Measurements from ENCODE around the gene ADGRF5. TPM values are rescaled to one million over a fixed set of nuclear protein-coding genes. Genes with fewer than 3 reads are reported as not detected.

ADGRF5 gene
- total and polyA plus RNA-seq, 2 donors (not counting 3 experiments of a cell fraction or from before 2014, with no cell fraction given), result 26.3 to 50.0 TPM

GRCh38 chr6:46954837-46955451, 33.2 kb upstream of the ADGRF5 start:
- no peaks in the 10 kb centered on the region for H3K9me1 ChIP-seq (replicated peaks; ENCODE audit: control insufficient read depth, extremely low read depth, insufficient read depth, low read length)
- no peaks in the 10 kb centered on the region for H3K9me3 ChIP-seq (replicated peaks; ENCODE audit: control insufficient read depth, insufficient read depth, low read length)
- no peaks in the 10 kb centered on the region for H3K79me2 ChIP-seq (ENCODE audit: control insufficient read depth, insufficient read depth, low read length)
- POLR2A ChIA-PET, result no interaction called here
- no peak overlapping the region for H3K9ac ChIP-seq (replicated peaks; ENCODE audit: extremely low read depth, insufficient read depth, low read length)
- peak overlapping the region; percentile 21 for H3K4me2 ChIP-seq (ENCODE audit: insufficient read depth, low read length)
- dilution Hi-C loops (cut with MboI; ENCODE audit: extremely low pct_ligation_motif_present, low sequenced_read_pairs), result no loop called here
- DNase-seq (ENCODE audit: low read depth, low spot score) (peak; percentile 65), FAIRE-seq (peak; percentile 91)
- H3K27me3 ChIP-seq (ENCODE audit: control insufficient read depth in 2 of 2, insufficient read depth in 2 of 2, low read length in 2 of 2), result no peaks in the 10 kb centered on the region
- BruUV-seq (replicated peaks), result TSS peak; percentile 54
- H4K20me1 ChIP-seq (replicated peaks; ENCODE audit: control insufficient read depth, extremely low read depth, insufficient read depth, low read length), result no peaks in the 10 kb centered on the region
- TF ChIP-seq MYC (IDR thresholded peaks at IDR 0.05; ENCODE audit: low read depth, low read length) (no peak), MAX (IDR thresholded peaks at IDR 0.05; ENCODE audit: insufficient read depth, insufficient read length) (no peak), CTCF (IDR thresholded peaks at IDR 0.05; ENCODE audit: extremely low read depth in 1 of 2, insufficient read depth in 1 of 2, low read depth in 1 of 2, low read length in 2 of 2) (no peak), JUN (IDR thresholded peaks at IDR 0.05; ENCODE audit: borderline replicate concordance, insufficient read depth, insufficient read length, low read depth) (no peak), EZH2 (IDR thresholded peaks at IDR 0.05; ENCODE audit: borderline replicate concordance, low read depth, low read length, severe bottlenecking) (no peak), POLR2A (IDR thresholded peaks at IDR 0.05; ENCODE audit: low read depth, low read length) (no peak), POLR2AphosphoS5 (IDR thresholded peaks at IDR 0.05; ENCODE audit: insufficient read depth, low read depth, low read length) (no peak), GATA2 (IDR thresholded peaks at IDR 0.05; ENCODE audit: insufficient read depth, insufficient read length, low read depth, low read length) (no peak), FOS (IDR thresholded peaks at IDR 0.05; ENCODE audit: borderline replicate concordance, insufficient read depth, low read length) (no peak)
- peak overlapping the region; percentile 28 for H2AFZ ChIP-seq (ENCODE audit: low read depth, low read length)
- peak overlapping the region in 1 of 3 experiments; percentile 5 for H3K4me3 ChIP-seq (replicated peaks in 1 of 3; ENCODE audit: insufficient read depth in 1 of 3, low read depth in 1 of 3, low read length in 3 of 3)
- no peaks in the 10 kb centered on the region for H3K36me3 ChIP-seq (ENCODE audit: control insufficient read depth in 2 of 2, extremely low read depth in 1 of 2, insufficient read depth in 2 of 2, low read length in 2 of 2)
- H3K27ac ChIP-seq (ENCODE audit: insufficient read depth, low read depth, low read length), result no peak overlapping the region
- CTCF ChIA-PET, result no interaction called here
- intact Hi-C loops (cut with micrococcal nuclease), result no loop called here
- peaks cover 13% of the 10 kb centered on the region for H3K4me1 ChIP-seq (ENCODE audit: control insufficient read depth, extremely low read depth, insufficient read depth, low read length)
